OCI-LY1 (cell line): ENCODE results near the gene RRAGC.

Experiments used
- H2AFZ ChIP-seq: fragments of 200-600 bp; sonication (generic), shearing (Covaris generic); 2 replicates; pipeline ENCODE4 v1.6.0; 2014; ENCODE audit warnings: antibody characterized with exemption, mild to moderate bottlenecking, low read length
- H3F3A ChIP-seq: fragments of 200-600 bp; sonication (generic), shearing (Covaris generic); 2 replicates; pipeline ENCODE4 v1.6.0; 2014; ENCODE audit warnings: mild to moderate bottlenecking, antibody characterized with exemption, low read length, moderate library complexity; ENCODE audit not compliant: insufficient read depth
- H3K27ac ChIP-seq: fragments of 200-600 bp; sonication (generic); 2 replicates; pipeline ENCODE4 v1.5.1; 2014; ENCODE audit warnings: low read length, mixed run types, mild to moderate bottlenecking, low read depth; ENCODE audit not compliant: poor library complexity, severe bottlenecking
- H3K27me3 ChIP-seq: fragments of 200-600 bp; sonication (generic); 2 replicates; pipeline ENCODE4 v1.6.0; 2014; ENCODE audit warnings: antibody characterized with exemption, mild to moderate bottlenecking, low read length, moderate library complexity; ENCODE audit not compliant: insufficient read depth
- H3K36me3 ChIP-seq: fragments of 200-600 bp; sonication (generic); 2 replicates; pipeline ENCODE4 v1.6.1; 2014; ENCODE audit warnings: mild to moderate bottlenecking, antibody characterized with exemption, low read length, moderate library complexity, mixed read lengths; ENCODE audit not compliant: insufficient read depth
- H3K4me1 ChIP-seq: fragments of 200-600 bp; sonication (generic); 2 replicates; pipeline ENCODE4 v1.5.1; 2014; ENCODE audit warnings: mild to moderate bottlenecking, low read length, moderate library complexity; ENCODE audit not compliant: insufficient read depth, severe bottlenecking
- H3K4me2 ChIP-seq: fragments of 200-600 bp; sonication (generic), shearing (Covaris generic); 2 replicates; pipeline ENCODE4 v1.6.1; 2014; ENCODE audit warnings: low read length
- H3K4me3 ChIP-seq: fragments of 200-600 bp; sonication (generic); 2 replicates; pipeline ENCODE4 v1.5.1; 2014; ENCODE audit warnings: low read length, low read depth, mild to moderate bottlenecking, mixed read lengths; ENCODE audit not compliant: poor library complexity, severe bottlenecking
- H3K79me2 ChIP-seq: fragments of 200-600 bp; shearing (Covaris generic); 2 replicates; pipeline ENCODE4 v1.6.1; 2016; ENCODE audit warnings: mixed run types, low read length, mixed read lengths; ENCODE audit not compliant: insufficient read depth
- H3K9ac ChIP-seq: fragments of 200-600 bp; sonication (generic), shearing (Covaris generic); 2 replicates; pipeline ENCODE4 v1.6.1; 2014; ENCODE audit warnings: mild to moderate bottlenecking, low read length, mixed read lengths
- H3K9me2 ChIP-seq: fragments of 200-600 bp; sonication (generic), shearing (Covaris generic); 2 replicates; pipeline ENCODE4 v1.6.1; 2014; ENCODE audit warnings: low read depth, mild to moderate bottlenecking, low read length, mixed read lengths
- H3K9me3 ChIP-seq: fragments of 200-600 bp; shearing (Covaris generic); 2 replicates; pipeline ENCODE4 v1.6.1; 2014; ENCODE audit warnings: low read length, mixed read lengths
- H4K20me1 ChIP-seq: fragments of 200-600 bp; sonication (generic), shearing (Covaris generic); 2 replicates; pipeline ENCODE4 v1.6.0; 2016; ENCODE audit warnings: mild to moderate bottlenecking, low read length; ENCODE audit not compliant: insufficient read depth
- CTCF ChIP-seq: fragments of 200-600 bp; sonication (generic), shearing (Covaris generic); IDR thresholded peaks from 2 replicates; pipeline ENCODE4 v1.5.1; 2017; ENCODE audit warnings: mild to moderate bottlenecking, antibody characterized with exemption, low read length, moderate library complexity, mixed read lengths
- EZH2 ChIP-seq: fragments of 200-600 bp; sonication (generic), shearing (Covaris generic); IDR thresholded peaks from 2 replicates; pipeline ENCODE4 v1.8.0; 2017; ENCODE audit warnings: borderline replicate concordance, mixed run types, mild to moderate bottlenecking, antibody characterized with exemption, low read length, moderate library complexity, mixed read lengths

Gene RRAGC

GRCh38 chr1:38815903-38816627, 43.5 kb downstream of the RRAGC start:
- Histone ChIP-seq H3K9me3 (no peaks in the 10 kb centered on the region), H4K20me1 (no peaks in the 10 kb centered on the region), H3K4me2 (no peak overlapping the region), H3K27ac (no peak overlapping the region), H3K9me2 (no peaks in the 10 kb centered on the region), H2AFZ (no peak overlapping the region), H3K4me3 (no peak overlapping the region), H3K79me2 (no peaks in the 10 kb centered on the region), H3K27me3 (0 out of 2 replicates have a peak, but pooled peaks cover 4% of the 10 kb centered on the region), H3K36me3 (no peaks in the 10 kb centered on the region), H3K4me1 (no peaks in the 10 kb centered on the region), H3K9ac (no peak overlapping the region), H3F3A (no peaks in the 10 kb centered on the region)
- no peak for TF ChIP-seq EZH2
- TF ChIP-seq CTCF, result no peak

GRCh38 chr1:38814984-38815464, 44.5 kb downstream of the RRAGC start:
- TF ChIP-seq CTCF (no peak), EZH2 (no peak)
- Histone ChIP-seq H3F3A (no peaks in the 10 kb centered on the region), H3K27ac (no peak overlapping the region), H3K4me2 (no peak overlapping the region), H3K9me3 (no peaks in the 10 kb centered on the region), H3K4me3 (no peak overlapping the region), H3K36me3 (no peaks in the 10 kb centered on the region), H3K79me2 (no peaks in the 10 kb centered on the region), H3K9me2 (no peaks in the 10 kb centered on the region), H2AFZ (no peak overlapping the region), H3K9ac (no peak overlapping the region), H3K4me1 (no peaks in the 10 kb centered on the region), H3K27me3 (0 out of 2 replicates have a peak, but pooled peaks cover 4% of the 10 kb centered on the region), H4K20me1 (no peaks in the 10 kb centered on the region)

GRCh38 chr1:38814444-38814983, 45.1 kb downstream of the RRAGC start:
- no peak overlapping the region for H3K27ac ChIP-seq
- H3K4me1 ChIP-seq, result no peaks in the 10 kb centered on the region
- no peaks in the 10 kb centered on the region for H3K9me3 ChIP-seq
- no peaks in the 10 kb centered on the region for H4K20me1 ChIP-seq
- no peak overlapping the region for H2AFZ ChIP-seq
- no peak for TF ChIP-seq EZH2
- no peak for TF ChIP-seq CTCF
- H3K36me3 ChIP-seq, result no peaks in the 10 kb centered on the region
- H3K9ac ChIP-seq, result no peak overlapping the region
- H3K27me3 ChIP-seq, result 0 out of 2 replicates have a peak, but pooled peaks cover 4% of the 10 kb centered on the region
- H3K4me3 ChIP-seq, result no peak overlapping the region
- no peaks in the 10 kb centered on the region for H3K9me2 ChIP-seq
- no peak overlapping the region for H3K4me2 ChIP-seq
- no peaks in the 10 kb centered on the region for H3K79me2 ChIP-seq
- H3F3A ChIP-seq, result no peaks in the 10 kb centered on the region
